Ammon's horn (tissue), 1 donor: ENCODE data around the gene PCSK5.

Experiments
- DNase-seq: peaks from one replicate; pipeline ENCODE4 v3.0.0-alpha.2; 2016; ENCODE audit warnings: low spot score

PCSK5 gene

DNA sequence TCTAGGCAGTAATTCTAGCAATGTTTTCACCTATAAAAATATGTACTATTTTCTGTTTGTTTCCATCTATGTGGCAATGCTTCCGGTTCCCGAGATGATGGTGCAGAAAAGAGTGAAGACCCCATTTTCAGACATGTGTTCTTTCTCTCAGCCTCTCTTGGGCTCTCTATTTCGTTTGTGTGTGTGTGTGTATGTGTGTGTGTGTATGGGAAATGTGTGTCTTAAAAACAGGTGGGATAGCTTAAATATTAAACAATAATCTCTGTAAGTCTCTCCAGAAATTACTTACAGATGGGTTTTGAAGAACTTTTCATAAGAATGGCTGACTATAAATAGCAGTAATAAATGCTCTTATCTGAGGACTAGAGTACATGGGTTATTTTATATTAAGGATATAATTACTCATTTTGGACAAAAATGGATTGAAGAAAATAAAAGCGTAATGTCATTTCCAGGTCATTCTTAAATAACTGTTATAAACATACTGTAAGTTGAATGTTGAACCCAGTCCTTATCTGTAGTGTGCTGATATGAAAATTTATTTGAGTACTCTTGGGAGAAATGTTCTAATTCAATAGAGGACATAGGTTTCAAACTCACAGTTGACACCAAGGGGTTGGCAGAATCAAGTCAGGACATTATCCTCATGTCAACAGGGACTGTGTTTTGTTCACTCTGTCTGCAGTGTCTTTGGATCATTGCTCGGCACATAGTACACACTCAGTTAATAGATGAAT lies 31.1 kb downstream of the PCSK5 start:
- no peak for DNase-seq

DNA sequence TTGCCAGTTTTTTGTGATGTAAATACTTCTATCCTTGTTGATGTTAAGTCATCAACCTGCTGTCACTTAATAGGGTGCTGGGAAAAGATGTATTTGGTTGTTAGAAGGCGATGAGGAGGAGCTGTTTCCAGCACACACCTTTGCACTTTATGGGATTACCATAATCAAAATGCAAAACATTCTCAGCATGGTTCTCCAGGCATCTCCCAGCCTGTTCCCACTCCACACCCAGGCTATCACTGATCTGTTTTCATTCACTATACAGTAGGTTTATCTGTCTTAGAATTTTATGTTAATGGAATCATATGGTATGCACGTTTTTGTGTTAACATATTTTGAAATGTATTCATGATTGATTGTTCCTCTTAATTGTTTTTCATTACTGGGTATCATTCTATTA lies 35.9 kb downstream of the PCSK5 start:
- DNase-seq: no peak

DNA sequence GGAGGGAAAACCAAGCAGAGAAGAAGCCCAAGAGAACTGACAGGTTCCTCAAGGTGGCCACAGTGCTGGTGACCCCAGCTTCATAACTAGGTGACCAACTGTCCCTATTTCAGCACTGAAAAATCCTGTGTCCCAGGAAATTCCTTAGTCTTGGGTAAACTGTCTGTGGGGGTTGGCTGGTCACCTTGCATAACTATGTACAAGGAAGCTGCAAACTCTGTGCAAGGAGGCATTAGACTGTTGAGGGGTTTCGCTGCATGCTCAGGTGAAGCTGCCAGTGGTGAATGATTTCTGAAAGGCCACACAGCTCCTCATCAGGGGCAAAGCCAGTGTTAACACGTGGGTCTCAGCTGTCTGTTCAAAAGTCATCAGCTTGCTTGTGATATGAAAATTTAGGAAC lies 36.9 kb downstream of the PCSK5 start:
- no peak for DNase-seq

DNA sequence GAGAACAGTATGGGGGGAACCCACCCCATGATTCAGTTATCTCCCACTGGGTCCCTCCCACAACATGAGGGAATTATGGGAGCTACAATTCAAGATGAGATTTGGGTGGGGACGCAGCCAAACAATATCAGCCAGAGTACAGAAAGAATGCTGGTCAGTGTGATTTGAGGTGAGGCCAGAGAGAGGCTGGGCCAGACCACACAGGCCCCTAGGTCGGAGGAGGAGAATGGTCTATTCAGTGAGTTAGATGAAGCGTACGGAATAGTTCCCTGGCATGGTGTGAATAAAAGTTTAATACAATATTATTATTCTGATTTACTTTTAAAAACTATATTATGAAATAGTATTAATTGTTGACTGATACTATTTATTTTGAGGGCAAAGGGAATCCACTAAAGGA lies 39.7 kb downstream of the PCSK5 start:
- peak; percentile 30 for DNase-seq

DNA sequence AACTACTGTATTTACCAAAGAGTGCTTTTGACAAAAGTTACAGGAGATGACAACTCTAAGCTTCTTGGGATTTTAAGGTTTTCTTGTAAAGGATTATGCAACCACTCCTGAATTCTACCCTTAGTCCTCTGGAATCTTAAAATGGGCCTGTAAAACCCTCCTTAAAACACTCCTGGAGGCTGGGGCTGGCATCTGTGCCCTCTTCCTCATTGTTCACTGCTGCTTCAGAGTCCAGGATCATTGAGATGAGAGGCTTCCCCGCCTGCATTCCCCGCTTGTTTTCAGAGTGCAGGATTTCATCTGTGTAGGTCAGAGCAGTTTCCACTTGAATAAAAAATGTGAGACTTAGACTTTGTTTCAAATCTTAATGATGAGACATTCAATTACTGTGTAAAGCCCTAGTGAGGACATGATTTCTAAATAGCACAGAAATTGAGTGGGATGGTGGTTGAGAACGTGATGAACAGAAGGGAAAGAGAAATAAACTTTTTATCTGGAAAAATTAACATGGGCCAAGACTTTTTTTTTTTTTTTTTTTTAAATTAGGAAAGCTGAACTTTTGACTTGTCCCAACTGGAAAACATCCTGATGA lies 40.4 kb downstream of the PCSK5 start:
- DNase-seq: peak; percentile 5

DNA sequence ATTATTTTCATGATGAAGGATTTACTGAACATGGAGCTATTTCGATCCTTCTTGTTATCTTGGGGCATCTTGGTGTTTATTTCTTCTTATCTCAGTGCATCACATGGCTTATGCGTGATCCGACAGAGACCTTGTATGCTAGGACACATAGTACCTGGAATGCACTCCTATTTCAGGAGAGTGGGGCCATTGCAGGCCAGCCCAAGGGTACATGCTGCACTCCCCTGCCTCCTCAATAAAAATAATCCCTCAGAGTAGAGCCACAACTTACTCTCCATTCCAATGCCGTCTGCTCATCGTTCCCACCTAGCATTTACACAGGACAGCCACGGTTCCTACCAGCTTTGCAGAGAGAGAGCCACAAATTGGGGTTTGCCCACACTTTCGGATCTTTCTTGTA lies 43.5 kb downstream of the PCSK5 start:
- DNase-seq: no peak

DNA sequence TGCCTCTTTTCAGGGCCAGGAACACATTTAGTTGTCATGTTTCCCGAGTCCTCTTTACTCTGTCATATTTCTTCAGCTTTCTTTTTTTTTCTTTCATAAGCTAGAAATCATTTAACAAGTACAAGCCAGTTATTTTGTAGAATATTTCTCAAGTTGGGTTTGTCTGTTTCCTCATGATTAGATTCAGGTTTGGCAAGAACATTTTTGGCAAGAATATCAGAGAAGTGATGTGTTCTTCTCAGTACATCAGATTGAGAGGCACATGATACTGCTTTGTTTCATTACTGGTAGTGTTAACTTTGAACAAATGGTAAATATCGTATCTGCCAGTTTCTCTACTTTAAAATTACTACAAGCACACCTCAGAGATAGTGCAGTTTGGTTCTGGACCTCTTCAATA lies 45.1 kb downstream of the PCSK5 start:
- DNase-seq: no peak

DNA sequence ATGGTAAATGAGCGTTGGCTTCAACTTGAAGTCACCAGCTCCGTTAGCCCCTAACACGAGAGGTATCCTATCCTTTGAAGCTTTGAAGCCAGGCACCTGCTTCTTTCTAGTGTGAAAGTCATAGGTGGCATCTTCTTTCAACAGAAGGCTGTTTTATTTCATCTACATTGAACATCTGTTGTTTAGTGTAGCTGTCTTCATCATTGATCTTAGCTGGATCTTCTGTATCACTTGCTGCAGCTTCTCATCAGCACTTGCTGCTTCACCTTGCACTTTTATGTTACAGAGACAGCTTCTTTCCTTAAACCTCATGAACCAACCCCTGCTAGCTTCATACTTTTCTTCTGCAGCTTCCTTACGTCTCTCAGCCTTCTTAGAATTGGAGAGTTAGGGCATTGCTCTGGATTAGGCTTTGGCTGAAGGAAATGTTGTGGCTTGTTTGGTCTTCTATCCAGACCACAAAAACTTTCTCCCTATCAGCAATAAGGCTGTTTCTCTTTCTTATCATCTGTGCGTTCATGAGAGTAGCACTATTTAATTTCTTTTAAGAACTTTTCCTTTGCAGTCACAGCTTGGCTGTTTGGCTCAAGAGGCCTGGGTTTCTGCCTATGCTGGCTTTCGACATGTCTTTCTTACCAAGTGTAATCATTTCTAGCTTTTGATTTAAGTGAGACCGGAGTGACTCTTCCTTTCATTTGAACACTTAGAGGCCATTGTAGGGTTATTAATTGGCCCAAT lies 47.2 kb downstream of the PCSK5 start:
- no peak for DNase-seq

DNA sequence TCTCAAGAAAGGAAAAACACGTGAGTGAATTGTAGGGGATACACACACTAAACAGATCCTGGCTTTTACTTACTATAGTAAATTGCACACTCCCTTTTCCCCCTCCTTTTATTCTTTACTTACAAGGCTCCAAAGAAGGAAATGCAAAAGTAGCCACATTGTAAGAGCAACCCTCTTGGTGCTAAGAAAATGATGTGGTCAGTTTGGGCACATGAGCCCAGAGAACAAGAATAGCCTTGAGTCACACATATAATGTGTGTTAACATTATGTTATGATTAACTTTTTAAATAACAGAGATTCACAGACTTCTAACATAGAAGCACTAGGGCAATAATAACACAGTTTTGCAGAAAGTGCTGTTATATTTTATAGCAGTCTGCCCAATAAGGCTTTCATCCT lies 48.5 kb downstream of the PCSK5 start:
- DNase-seq: no peak

DNA sequence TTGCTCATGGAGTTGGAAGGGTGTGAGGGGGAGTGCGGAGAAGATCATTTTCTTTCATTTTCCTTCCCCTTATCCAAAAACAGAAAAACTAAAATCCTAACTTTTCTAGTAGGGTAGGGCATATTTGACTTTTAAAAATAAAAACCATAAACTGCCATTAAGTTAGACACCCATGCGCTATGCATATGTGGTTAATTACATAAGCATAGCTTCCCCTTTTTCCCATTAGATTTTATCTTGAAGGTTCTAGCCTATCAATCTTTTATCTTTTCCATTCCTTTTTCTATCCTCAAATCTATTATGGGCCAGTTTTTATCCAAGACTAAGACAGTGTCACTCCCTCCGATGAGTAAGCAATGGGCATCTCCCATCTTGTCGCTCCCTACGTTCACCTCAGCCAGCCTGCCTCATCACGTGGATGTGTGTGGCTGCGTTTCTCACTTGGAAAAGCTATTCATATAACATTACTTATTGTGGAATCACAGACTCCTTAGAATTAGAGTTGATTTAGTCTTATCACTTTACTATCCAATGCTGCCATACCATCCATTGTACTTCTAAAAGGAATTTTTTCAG lies 49.2 kb downstream of the PCSK5 start:
- DNase-seq: no peak

DNA sequence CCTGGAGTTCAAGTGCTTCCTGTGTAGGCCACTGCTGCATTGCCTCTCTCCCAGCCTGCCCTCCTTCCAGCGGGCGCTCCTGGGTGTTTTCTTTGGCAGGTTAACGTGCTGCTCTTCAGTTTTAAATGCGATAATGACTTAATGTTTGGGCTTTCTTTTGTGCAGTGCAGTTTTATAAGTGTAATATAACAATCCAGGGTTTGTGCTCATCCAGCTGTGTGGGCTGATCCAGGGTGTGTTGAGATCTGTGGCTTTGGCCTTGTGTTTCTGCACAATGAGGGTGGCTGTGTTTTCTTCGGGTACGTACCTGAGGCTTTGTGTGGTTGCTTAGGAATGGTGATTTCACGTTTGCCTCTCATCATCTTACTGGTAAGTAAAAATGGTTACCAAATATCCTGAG lies 50.6 kb downstream of the PCSK5 start:
- DNase-seq: no peak

DNA sequence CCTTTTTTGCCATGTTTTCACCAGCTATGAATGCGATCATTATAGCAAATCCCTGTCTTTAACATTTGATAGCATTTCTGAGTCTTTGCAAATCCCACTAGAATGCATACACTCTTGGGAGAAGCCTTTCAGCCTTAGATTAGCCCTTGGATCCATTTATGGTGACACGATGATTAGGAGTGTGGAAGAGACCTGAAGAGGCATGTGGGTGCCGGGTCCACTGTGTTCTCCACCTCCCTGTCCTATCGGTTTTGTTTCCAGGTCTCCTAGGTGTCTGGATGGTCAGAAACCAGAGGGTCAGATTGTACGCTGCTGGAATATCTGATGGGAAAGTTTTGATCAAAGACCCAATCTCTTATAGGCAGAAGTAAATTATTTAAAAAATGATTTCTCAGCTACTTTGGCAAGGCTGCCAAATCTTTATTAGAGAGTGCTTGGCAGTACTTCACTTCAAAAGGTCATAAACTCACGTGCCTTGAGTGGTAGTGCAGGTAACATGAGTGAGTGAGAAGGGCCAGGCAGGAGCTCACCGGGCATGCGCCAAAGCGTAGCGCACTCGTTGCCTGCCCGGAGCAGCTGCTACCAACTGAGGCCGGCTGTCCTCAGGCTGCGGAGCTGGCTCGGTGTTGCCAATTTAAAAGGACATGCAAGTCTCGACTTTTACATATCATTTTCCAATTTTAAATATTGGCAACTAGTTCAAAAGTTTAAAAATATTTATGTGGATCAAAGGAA lies 51.3 kb downstream of the PCSK5 start:
- DNase-seq: no peak

DNA sequence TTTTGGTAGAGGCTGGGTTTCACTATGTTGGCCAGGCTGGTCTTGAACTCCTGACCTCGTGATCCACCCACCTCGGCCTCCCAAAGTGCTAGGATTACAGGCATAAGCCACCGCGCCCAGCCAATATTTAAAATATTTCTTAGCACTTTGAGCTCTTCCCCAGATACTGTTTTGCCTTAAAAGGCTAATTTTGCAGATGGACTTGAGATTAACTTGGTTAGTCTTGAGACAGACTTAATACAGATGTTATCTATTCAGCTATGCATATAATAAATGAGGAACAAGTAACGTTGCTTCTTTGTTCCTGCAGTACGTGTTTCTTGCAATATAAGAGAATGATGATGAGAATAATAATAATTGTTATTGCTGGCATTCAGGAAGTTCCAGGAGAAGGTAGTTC lies 56.3 kb downstream of the PCSK5 start:
- DNase-seq: no peak

DNA sequence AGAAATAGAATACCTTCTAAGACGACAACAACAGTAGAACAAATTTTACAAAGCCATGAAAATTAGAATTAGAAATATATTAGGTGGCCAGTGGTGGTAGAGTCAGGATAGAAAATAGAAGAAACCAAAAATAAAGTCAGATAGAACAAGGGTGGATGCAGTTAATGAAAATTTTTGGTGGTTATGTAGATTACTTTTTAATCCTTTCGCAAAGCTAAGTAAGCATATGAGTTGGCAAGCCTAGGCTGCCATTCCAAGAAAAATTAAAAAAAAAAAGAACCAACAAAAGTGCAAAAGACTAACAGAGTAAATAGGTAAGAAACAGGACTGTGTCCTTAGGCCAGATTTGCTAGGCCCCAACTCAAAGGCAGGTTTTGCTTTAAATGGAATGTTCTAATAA lies 56.8 kb downstream of the PCSK5 start:
- no peak for DNase-seq

DNA sequence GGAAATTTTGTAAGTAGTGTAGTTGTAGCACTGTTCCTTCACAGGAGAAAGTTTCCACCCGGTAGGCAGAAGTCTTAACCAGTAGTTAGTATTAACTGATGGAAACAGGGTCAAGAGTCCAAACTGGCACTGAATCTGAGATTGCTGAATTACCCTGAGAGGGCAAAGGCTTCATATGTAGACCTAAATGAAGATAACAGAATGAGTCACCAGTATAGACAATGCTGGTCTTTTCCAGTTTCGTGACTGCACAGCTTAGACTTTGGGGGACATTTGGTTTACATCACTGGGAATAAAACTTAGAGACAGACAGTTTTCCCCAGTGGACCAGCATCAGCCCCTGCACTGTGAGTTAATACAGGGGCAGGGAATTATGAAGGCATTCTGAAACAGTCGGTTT lies 60.5 kb downstream of the PCSK5 start:
- DNase-seq: no peak

DNA sequence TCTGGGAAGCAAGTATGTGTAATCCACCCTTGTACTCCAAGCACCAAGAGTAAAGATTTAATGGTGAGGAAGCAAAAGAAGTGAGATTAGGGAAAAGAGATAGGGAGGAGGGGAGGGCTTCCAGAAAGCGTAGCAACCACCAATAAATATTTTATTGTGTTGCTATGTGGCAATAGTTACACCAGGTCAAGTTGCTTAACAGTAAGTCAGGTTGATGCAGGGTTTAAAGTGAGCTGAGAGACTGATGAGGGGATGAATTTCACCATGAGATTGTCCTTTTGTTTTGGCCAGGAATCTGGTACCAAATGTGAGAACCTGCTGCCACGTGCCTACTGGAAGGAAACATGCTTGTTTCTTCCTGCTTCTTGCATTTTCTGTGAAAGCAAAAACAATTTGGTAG lies 62.7 kb downstream of the PCSK5 start:
- DNase-seq: no peak

DNA sequence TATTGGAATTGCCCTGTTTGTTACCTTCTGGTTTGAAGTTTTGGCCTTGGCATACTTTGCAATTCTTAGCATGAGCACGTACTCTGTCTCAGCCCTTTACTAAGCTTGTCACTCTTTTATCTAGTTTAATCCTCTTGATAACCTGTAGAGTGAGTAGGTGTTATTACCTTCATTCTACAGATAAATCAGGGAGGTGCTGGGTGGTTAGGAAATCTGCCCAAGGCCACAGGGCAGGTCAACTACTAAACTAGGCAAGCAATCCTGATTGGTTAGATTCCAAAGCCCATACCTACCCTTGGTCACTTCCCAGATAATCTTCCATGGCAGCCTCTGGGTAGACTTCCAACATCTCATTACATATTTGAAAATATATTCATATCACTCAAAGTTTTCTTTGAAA lies 65.7 kb downstream of the PCSK5 start:
- DNase-seq: no peak

DNA sequence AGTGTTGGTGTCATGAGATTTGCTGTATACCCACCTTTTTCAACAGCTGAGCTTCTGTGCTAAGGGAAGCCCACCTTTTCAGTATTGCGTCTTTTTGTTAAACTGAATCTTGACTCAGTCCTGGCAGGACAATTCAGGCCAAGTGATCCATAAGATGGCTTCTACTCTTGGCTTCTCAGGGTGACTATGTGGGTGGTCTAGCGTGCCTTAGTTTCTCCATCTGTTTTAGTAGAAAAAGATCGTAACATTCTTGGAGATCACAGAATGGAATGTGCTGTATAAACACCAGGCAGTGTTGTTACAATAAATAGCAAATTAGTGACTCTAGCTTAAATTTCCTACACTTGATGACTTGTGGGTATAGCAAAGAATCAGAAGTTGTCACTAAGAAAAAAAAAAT lies 66.6 kb downstream of the PCSK5 start:
- DNase-seq: no peak

DNA sequence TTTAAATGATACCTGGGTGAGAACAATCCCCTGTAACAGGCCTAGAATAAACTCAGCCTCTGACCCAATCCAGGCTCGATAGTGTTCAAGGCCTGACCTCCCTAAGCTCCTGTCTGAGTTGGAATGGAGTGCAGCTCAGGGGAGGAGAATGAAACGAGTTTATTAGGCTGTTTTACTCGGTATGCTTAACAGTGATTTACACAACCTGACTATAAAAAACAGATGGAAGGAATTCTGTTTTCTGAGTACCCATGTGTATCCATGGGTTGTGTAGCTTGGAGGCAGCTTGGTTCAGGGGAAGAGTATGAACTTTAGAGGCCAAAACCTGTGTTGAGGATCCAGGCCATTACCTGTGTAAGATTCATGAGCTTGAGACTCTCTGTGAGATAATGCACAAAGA lies 67.8 kb downstream of the PCSK5 start:
- no peak for DNase-seq

DNA sequence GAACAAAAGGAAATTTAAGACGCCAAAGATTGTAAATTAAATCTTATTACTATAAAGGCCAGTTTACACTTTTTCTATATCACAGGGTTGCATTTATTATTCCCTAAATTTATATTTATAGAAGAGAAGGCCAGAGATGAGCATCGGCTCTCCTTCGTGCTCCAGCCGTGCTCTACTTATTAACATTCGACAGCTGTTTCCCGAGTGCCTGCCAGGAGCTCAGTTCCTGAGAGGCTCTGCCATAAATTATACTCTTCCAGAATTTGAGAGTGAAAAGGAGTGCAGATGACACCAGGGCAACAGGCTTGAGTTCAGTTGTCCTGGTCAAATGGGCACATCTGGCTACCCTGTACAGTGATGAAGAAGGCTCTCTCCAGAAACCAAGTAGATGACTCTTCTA lies 70.1 kb downstream of the PCSK5 start:
- peak; percentile 49 for DNase-seq

DNA sequence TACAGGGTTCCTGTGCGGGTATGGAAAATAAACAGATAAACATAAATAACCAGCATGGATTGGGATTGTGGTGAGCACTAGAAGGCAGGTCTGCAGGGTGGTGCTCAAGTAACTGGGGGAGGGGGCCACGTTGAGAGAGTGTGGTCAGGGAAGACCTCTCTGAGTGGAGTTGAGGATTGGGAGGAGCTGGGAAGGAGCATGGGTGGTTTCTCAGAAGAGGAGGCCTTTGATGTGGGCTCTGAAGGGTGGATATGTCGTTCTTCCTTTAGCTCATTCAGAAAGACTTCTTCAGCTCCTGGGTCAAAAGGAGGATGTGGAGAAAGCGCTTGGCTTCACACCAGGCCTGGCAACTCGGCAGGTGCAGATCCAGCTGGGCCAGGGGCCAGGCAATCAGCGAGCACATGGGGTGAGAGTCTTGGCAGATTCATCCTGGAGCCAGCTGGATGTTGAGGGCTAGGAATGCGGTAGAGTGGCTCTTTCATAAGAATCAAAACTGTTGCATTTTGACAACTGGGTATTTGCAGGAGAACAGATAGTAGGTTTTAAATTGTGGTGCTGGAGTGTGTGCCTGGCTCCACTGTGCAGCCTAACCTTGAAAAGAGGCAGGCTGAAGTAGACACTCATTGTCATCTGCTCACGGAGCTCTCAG lies 71.7 kb downstream of the PCSK5 start:
- DNase-seq: peak; percentile 47

DNA sequence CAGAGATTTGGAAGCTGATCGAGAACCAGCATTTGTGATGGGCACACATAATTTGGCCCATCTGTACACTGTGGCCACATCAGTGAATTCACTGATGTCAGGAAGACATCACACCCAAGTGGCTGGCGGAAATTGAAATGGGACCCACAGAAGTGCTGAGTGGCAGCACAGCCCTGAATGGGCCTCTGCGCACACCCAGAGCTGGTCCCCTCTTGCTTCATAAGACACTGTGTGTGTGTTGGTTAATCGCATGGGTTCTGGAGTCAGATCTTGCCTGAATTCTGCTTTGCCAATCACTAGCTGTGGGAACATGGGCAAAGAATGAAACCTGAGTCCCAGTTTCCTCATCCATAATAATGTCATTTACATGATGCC lies 72.2 kb downstream of the PCSK5 start:
- no peak for DNase-seq
